ENCODE data around the gene VPS4B.

VPS4B gene

DNA sequence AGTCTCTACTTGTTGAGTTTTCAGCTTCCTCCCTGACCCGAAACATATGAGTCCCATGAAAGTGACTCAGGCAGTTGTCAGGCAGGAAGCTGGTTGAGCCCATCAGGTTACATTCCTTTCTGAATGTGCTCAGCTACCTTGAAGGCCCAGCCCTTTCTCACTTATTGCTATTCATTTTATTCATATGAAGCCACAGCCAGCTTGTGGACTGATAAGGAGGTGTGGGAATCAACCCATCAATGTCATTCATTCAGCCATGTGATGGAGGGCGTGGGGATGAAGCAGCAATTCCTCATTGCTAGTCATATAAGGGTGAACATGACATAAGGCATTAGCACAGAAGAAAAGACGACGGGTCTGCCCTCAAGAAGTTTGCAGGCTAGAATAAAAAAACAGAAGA lies 5.3 kb upstream of the VPS4B start:
- DNase-seq: no peak

DNA sequence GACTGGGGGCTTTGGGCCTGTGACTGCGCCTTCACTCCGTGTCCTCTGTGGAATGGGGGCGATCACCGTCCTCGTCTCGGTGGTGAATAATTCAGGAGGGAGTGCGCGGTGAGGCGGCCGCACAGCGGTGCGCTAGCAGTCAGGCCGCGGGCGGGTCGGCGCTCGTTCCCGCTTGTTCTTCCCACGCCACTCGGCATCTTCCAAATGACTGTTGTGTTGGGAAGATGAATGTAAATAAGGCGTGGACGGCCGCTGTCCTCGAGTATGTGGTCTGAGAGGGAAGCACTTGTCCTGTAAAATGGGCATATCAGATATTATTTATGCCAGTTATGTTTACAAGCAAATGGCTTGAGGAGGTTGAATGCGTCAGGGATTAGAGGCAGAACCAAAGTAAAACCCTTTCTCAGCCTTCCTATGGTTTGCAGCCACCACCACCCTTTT lies 608 bp upstream of the VPS4B start:
- no peak for DNase-seq

DNA sequence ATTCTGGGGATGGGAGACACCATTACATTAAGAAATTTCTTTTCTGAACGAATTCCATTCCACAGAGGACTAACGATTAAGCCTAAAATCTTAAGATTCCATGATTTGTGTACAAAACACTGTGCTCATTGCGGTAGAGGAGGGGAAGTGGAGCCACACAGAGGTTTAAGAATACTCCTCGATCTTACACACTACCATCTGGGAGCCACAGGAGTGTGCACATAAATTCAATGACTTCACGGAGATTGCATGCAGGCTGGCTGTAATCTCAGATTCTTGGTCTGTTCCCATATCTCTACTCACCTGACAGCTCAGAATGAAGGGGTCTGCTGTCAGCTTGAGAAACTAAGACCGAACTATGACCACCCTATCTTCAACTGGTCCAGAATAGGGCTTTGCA lies 762 bp downstream of the VPS4B start:
- DNase-seq: no peak

DNA sequence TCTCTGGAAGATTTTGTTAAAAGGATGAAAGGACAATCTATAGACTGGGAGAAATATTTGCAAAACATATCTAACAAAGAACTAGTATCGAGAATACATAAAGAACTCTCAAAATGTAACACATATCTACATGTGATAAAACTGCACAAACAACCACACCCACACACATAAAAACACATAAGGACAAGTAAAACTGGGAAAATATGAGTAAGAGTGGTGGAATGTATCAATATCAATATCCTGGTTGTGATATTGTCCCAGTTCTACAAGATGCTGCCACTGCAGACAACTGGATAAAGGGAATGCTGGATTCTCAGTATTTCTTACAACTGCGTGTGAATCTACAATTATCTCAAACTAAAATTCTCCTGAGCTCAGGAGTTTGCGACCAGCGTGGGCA lies 9.3 kb downstream of the VPS4B start:
- no peak for DNase-seq

DNA sequence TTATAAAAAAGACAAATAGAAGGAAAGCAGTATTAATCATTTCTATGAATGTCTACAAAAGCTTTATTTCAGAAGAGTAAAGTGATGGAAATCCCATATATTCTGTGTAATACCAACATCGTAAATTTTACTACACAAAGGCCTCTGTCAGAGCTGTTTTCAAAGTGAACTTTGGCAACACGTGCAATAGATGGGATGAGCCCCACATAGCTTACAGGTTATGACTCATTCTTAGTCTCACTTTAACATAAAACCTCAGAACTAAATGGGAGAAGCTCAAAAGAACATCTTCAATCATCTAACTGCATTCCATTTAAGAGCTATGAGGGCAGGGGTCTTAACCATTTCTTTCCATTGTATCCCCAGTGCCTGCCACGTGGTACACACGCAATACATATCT lies 11.5 kb downstream of the VPS4B start:
- no peak for DNase-seq

DNA sequence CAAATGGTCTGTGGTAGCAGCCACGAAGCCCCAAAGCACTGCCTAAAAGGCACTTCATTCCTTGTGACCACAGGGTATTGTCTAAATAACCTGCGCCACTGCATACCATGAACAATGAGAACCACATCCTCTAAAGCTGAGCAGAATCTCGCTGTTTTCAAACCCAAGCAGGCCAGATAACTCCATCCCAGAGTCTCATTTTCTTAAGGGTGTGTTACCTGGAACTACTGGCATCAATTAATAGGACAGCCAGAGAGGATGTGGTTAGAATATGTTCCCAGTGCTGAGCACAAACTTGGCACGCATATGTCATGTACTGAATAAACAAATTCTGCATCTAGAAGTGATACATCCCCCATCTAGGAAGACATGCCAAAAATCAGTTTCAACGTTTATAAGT lies 13.0 kb downstream of the VPS4B start:
- DNase-seq: peak; percentile 4

DNA sequence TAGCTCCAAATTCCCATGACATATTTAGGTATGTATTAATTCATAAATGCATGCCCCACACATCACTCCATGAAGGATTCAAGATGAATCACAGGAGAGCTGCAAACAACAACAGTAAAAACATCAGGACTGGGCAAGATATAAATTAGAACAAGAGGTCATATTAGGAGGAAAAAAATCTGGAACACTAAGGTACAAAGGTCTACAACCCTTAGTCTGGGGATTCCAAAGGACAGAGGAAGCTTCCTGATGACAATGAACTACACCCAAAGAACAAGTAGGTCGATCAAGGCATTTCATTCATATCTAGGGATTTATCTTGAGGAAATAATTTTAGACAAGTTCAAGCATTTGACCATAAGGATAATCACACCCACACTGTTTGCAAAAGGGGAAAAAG lies 14.5 kb downstream of the VPS4B start:
- no peak for DNase-seq

DNA sequence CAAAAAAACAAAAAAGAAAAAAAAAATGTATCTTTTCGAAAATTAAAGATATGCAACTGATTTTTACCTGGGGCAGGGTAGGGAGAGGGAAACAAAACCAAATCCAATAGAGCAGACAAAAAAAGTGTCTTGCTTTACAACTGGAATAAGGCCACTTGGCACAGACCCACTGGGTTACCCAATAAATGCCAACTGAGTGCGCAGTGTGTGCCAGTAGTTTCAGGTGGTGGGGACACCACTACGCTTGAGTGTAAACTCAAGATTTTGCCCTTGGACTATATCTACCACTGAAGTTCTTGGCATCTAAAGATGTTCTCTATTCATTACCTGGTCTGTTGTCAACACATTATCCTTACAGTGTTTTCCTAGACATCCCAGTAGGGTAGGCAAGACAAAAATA lies 16.3 kb downstream of the VPS4B start:
- DNase-seq: no peak

DNA sequence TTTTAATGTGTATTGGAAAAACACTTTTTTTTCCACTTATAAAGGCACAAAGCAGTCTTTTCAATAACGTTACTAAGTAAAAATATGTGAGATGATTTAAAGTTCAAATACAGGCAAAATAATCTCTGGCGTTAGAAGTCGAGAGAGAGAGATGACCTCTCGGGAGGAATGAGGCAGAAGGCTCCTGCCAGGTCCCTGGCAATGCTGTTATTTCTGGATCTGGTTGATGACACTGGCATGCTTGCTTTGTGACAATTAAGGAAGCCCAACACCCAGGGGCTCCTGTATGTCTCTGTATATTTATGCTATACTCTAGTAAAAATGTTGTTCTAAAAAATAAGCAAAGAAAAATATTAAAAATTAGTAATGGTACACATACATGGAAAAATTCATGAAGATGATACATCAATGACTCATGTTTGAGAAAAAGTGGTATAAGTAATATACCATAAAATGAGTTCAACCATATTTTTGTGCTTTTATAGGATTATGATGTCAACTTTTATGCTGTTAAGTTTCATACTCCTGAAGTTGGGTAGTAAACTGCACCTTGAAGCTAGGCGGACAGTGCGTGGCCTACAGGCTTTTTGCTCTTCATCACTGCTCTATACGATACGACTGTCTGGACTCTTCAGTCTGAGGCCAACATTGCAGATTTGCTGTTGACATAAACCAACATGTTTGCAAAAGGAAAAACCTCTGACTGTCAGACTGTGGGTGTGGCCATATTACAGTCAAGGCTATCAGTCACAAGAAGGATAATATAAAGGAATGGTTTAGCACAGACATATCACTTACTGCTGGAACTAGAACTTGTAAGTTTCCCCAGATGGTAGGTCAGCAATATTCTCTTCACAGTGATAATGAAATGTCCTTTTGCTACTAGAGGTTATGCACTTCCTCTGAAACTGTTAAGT lies 19.8 kb downstream of the VPS4B start:
- DNase-seq: no peak

DNA sequence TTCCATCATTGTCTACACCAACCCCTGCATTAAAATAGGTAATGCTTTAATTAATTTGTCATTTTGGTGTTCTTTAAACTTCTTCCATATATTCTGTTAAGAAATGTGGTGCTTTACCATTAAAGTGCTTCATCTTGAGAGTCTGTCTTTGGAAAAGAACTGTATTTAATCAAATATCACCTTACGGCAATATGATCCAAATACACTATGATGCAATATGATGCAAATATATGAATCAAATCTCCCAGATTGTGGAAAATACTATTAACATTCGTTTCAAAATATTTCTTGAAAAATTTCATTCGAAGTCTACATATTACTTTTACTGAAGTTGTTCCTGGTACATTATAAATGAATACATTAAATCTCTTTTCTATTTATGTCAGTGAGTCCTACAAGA lies 23.0 kb downstream of the VPS4B start:
- DNase-seq: no peak

DNA sequence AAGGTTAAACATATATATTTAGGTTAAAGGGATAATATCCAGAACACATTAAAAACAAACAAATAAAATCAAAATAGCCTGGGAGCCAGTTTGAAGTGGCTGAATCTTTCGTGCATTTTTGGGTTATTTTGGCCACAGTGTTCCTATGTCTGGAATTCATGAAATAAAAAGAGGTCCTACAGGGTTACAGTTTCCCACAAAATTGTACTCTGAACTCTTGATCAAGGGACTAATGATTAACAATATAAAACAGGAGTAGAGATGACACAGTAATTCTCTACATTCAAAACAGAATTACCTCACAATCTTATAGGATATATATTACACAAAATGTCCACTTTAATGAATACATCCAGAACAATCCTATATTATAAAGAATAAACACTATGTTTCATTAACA lies 24.9 kb downstream of the VPS4B start:
- no peak for DNase-seq

DNA sequence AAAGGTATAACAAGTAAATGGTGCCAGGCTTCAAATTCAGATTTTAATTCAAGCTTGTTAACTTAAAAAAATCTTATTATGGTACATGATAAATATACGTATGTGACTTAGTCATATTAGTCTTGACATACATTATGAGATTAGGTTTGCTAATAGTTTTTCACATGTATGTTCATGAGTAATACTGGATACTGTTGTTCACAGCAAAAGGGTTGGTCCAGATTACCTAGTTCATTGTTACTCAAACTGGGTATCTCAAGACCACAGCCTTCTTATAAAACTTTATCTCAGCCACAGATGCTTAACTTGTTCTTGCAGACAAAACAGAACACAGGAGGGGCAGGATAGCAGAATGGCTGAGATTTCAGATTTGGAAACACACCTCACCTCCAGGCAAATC lies 26.8 kb downstream of the VPS4B start:
- DNase-seq: no peak

DNA sequence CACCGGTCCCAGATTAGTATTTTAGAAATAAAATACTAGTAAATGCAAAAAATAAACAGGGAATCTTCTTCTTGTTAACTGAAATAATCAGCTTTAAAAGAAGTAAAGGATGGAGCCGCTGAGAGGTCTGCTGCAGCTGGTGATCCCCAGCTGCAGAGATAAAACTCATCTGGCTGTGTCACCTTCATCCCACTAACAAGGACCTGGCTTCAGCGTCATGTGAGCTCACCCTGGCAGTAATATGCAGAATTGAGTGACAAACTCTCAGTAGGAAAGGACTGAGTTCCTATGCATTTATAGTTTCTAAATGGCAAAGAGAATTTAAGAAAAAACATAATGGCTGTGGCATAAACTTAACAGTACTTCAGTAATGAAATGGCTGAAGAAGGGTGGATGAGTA lies 27.3 kb downstream of the VPS4B start:
- no peak for DNase-seq

DNA sequence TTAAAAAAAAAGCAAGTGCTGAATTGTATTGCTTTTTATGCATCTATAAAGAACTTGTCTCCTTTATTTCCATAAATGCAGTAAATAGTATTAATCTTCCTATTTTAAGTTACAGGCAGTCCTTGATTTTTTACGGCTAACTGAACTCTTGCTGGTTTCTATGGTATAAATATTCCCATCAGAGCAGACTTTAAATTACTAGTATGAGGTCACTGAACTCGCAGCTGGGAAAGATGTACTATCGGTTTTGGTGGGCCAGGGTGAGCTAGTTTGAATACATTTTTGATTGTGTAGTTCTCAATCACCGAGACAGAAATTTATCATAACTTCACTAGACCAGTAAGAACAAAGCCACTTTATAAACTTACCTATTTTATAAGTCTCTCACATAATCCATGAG lies 34.4 kb downstream of the VPS4B start:
- DNase-seq: no peak

DNA sequence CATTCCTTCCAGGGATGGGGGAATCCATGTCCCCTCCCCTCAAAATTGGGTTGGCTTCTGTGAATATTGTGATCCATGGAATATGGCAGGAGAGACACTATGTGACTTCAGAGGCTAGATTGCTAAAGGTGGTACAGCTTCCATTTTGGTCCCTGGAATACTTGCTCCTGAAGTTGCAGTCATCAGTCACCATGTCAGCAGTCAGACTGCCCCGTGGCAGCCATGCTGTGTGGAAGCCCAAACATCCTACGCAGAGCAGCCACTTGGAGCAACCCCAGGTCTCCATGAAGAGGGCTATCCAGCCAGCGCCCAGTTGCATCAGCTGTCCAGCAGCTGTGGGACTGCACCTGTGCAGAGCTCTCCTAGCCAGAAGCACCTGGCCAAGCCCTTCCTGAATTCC lies 39.4 kb downstream of the VPS4B start:
- no peak for DNase-seq

DNA sequence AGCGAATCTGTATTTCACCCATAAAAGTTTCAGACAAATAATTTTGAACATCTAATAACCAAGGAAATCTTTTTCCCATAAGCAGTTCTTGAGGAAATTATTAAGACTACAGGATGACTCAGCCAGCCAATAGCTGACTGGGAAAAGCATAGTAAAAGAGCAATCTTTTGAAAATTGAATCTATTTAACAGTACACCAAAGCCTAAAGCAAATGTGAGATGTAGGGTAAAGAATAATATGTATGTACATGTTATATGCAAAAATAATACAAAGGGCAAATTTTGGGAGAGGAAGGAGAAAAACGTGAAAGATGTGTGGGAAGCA lies 42.7 kb downstream of the VPS4B start:
- DNase-seq: no peak

DNA sequence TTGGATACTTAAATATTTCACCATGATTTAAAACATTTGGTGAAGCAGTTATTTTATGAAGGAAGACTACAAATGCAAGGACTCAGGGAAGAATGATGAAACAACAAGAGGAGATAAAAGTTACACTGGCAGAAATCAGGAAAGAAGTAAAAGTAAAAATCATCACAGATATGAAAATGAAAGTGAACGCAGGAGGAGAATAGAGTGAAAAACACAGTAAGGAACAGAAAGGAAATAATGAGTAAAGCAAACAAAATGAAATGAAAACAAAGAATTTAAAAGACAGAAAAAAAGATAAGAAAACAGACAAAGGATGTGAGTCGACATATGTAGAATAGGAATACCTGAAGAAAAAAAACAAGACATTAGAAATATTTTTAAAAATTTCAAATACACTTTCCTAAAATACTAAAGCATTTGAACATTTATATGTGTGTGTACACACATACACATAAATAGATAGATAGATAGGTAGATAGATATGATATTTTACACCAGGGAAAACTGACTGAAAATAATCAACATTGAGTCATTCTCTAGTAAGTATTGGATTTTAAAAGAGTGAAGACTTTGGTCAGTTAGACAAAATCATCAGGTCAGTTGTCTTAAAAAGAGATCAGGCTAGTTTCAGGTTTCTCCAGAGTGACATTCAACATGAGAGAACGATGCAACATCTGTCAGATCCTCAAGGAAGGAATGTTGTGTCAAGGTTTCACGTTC lies 43.2 kb downstream of the VPS4B start:
- no peak for DNase-seq

DNA sequence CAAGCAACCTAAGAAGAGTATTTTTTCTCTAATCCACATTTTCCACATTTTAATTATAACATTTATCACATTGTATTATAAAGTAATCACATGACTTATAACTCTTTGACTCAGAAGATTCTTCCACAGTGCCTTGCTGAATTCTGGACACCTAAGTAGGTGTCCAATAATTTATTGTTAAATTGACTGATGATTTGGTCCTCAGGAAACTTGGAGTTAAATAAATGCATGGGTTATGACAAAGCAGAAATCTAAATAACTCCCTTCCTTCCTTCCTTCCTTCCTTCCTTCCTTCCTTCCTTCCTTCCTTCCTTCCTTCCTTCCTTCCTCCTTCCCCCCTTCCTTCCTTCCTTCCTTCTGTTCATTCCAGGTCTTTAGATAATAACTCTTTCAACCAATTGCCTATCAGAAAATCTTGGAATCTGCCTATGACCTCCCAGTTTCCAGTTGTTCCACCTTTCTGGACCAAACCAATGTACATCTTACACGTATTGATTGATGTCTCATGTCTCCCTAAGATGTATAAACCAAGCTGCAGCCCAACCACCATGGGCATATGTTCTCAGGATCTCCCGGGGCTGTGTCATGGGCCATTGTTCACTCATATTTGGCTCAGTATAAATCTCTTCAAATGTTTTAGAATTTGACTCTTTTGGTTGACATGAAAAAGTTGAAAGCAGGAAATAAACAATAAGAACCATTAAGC lies 44.8 kb downstream of the VPS4B start:
- DNase-seq: no peak

DNA sequence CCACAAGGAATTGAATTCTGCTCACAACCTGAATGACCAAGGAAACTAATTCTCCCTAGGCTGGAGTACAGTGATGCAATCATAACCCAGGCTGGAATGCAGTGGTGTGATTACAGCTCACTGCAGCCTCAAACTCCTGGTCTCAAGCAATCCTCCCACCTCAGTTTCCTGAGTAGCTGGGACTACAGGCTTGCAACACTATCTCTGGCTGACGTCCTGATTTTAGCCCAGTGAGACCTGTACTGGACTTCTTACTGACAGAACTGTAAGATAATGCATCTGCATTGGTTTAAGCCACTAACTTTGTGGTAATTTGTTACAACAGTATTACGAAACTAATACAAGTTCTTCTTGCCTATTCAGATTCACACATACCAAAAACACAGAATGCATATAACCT lies 45.7 kb downstream of the VPS4B start:
- no peak for DNase-seq

DNA sequence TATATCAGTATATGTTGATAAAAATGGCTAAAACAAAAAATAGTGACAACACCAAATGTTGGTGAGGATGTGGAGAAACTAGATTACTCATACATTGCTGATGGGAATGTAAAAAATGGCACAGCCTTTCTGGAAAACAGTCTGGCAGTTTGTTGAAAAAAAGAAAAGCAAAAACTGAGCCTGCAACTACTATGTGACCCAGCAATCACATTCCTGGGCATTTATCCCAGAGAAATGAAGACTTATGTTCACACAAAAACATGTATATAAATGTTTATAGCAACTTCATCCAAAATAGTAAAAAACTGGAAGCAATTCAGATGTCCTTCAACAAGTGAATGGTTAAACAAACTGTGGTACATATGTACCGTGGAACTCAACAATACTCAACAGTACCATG lies 47.7 kb downstream of the VPS4B start:
- DNase-seq: no peak

DNA sequence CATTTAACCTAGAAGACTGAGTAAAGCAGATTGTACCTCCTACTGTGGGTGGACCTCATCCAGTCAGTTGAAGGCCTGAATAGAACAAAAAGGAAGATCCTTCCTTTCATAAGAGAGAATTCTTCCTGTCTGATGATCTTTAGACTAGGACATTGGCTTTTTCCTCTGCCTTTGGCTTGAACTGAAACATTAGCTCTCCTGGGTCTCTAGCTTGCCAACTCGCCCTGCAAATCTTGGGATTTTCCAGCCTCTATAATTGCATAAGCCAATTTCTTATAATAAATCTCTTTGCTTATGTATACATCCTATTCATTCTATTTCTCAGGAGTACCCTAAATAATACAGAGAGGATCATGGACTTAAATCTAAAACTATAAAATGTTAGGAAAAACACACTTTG lies 49.1 kb downstream of the VPS4B start:
- no peak for DNase-seq

DNA sequence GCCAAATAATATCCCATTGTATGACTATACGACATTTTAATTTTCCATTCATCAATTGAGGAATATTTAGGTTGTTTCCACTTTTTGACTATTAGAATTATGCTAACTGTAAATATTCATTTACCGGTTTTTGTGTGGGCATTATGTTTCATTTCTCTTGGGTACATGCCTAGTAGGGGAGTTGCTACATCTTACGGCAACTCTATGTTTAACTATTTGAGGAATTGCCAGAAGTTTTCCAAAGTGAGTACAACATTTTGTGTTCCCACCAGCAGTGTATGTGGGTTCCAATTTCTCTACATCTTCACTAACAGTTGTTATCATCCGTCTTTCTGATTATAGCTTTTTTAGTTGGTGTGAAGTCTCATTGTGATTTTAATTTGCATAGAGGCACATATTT lies 53.7 kb downstream of the VPS4B start:
- no peak for DNase-seq

DNA sequence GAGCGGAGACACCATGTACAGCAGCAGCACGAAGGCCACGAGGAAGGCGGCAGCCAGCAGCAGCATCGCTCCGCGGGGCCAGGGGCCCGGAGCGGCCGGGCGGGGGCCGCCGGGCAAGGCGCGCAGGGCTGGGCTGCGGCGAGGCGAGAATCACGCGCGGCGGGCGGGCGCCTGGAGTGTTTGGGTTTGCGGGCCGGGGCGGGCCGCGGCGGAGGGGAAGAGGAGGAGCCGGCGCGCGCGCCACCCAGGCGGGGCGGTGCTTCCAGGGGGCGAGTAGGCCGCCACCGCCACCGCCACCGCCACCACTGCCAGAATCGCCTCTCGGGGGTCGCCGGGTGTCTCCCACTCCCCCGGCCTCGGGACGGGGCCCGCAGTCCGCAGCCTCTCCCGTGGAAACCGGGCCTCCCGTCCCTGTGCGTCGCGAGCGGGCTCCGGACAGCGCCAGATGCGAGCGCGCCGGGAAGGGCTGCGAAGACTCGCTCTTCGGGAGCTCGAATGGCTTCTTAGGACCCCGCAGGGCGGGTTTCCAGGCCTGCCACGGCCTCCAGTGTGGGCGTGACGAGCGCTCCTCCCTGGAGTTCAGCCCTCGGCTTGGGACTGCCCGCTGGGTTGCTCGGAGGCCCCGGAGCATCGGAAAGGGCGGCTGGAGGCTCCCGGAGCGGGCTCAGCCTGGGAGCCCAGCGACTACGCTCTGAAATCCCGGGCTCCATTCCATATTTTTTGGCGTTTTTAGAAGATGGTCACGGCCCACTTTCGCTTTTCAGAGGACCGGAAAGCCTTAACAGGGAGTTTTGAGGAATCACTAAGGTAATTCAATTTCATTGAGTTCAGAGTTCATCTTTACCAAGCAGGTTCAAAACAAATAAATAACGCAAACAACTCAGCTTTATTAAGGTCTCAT lies 55.0 kb downstream of the VPS4B start, which contains the start of gene KDSR:
TSS of gene KDSR (minus strand) at position 154 of the 901 bp plus-strand sequence. CDS start at position 66, 88 bp downstream.
- DNase-seq: peak; percentile 87

Measured in CD4-positive, alpha-beta T cell treated with Interleukin-6 for 4 hours (primary cell).